ENCODE measurements around the gene POLE3.
"Not testable (repeated sequence)": the region's sequence is repeated elsewhere in the genome, so short reads cannot be mapped to it uniquely, and the experiment has no call there.

POLE3 gene

GRCh38 chr9:113406353-113406752 is 4.1 kb downstream of the POLE3 start:
- not testable (repeated sequence) for DNase-seq

GRCh38 chr9:113403646-113404045 is 6.8 kb downstream of the POLE3 start:
- no peak for DNase-seq

GRCh38 chr9:113401027-113401792 is 9.3 kb downstream of the POLE3 start, which contains the start of gene ALAD:
Gene ALAD (minus strand): TSS chr9:113401284. CDS start chr9:113393559, 7,725 bp downstream.
- peak; percentile 74 to 100 (median 98) for DNase-seq

GRCh38 chr9:113399646-113400200 is 10.8 kb downstream of the POLE3 start:
- no peak for DNase-seq

- DNase-seq: no peak
These were observed 11.7 kb downstream of the POLE3 start for GRCh38 chr9:113398796-113399195.

- no peak for DNase-seq
These were observed 13.3 kb downstream of the POLE3 start for GRCh38 chr9:113397203-113397631.

GRCh38 chr9:113395000-113395861 is 15.2 kb downstream of the POLE3 start:
- no peak for DNase-seq

- DNase-seq: peak in 43 of 58 donors; percentile 7 to 79 (median 40)
These were observed 17.2 kb downstream of the POLE3 start for GRCh38 chr9:113393281-113393680.

GRCh38 chr9:113391917-113392316 is 18.6 kb downstream of the POLE3 start:
- no peak for DNase-seq

- no peak for DNase-seq
These were observed 20.1 kb downstream of the POLE3 start for GRCh38 chr9:113390192-113390960.

GRCh38 chr9:113389451-113389850 is 21.0 kb downstream of the POLE3 start:
- DNase-seq: no peak

GRCh38 chr9:113388833-113389232 is 21.6 kb downstream of the POLE3 start:
- no peak for DNase-seq

GRCh38 chr9:113387560-113388230 is 22.8 kb downstream of the POLE3 start:
- DNase-seq: no peak

- DNase-seq: no peak
These were observed 23.7 kb downstream of the POLE3 start for GRCh38 chr9:113386571-113387393.

- no peak for DNase-seq
These were observed 28.5 kb downstream of the POLE3 start for GRCh38 chr9:113381909-113382411.

GRCh38 chr9:113381441-113381840 is 29.0 kb downstream of the POLE3 start:
- not testable (repeated sequence) for DNase-seq

- no peak for DNase-seq
These were observed 29.6 kb downstream of the POLE3 start for GRCh38 chr9:113380869-113381378.

GRCh38 chr9:113379829-113380210 is 30.7 kb downstream of the POLE3 start:
- not testable (repeated sequence) for DNase-seq
